ENCODE data around the gene TTC39B.

DNA sequence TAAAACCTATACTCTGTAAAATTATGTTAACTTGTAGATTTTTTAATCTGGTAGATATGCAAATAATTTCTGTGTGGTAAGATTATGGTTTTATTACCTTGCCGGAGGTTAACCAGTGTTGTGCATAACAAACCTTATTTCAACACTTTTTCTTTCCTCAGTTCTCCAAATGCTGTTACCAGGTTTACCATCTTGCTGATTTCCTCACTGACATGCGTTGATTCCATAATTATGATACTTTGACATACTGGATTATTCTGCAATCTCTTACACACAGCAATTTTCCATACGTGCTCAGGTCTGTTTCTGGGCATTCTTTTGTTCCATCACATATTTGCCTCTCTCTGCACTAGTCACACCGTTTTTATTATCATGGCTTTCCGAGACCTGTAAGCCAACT lies 77.6 kb downstream of the TTC39B start:
- TF ChIP-seq, protein P1, sequence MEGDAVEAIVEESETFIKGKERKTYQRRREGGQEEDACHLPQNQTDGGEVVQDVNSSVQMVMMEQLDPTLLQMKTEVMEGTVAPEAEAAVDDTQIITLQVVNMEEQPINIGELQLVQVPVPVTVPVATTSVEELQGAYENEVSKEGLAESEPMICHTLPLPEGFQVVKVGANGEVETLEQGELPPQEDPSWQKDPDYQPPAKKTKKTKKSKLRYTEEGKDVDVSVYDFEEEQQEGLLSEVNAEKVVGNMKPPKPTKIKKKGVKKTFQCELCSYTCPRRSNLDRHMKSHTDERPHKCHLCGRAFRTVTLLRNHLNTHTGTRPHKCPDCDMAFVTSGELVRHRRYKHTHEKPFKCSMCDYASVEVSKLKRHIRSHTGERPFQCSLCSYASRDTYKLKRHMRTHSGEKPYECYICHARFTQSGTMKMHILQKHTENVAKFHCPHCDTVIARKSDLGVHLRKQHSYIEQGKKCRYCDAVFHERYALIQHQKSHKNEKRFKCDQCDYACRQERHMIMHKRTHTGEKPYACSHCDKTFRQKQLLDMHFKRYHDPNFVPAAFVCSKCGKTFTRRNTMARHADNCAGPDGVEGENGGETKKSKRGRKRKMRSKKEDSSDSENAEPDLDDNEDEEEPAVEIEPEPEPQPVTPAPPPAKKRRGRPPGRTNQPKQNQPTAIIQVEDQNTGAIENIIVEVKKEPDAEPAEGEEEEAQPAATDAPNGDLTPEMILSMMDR (IDR thresholded peaks at IDR 0.05): no peak
- TF ChIP-seq POLR2A (IDR thresholded peaks at IDR 0.05): no peak
